Neutrophil (primary cell): ENCODE results near the gene ROBO2.

Source experiments
- H3K27ac ChIP-seq: fragments of 200-600 bp; sonication (generic); 2 replicates; pipeline ENCODE4 v1.5.1; 2016; ENCODE audit warnings: mild to moderate bottlenecking, moderate library complexity
- H3K27me3 ChIP-seq: fragments of 200-600 bp; sonication (generic); 2 replicates; pipeline ENCODE4 v1.6.0; 2016; ENCODE audit warnings: mild to moderate bottlenecking
- H3K36me3 ChIP-seq: fragments of 200-600 bp; sonication (generic); 2 replicates; pipeline ENCODE4 v1.5.1; 2017
- H3K4me1 ChIP-seq, 2 experiments: fragments of 200-600 bp in 1 of 2; sonication (generic) in 1 of 2; 1 replicate in 1 of 2; 2 replicates in 1 of 2; pipeline versions ENCODE4 v1.5.1 to v1.6.1; 2013 to 2016; ENCODE audit warnings: low read depth in 1 of 2, low read length in 1 of 2, mild to moderate bottlenecking in 1 of 2, moderate library complexity in 1 of 2; ENCODE audit not compliant: control insufficient read depth in 1 of 2, insufficient read depth in 1 of 2
- H3K4me3 ChIP-seq, 2 experiments: fragments of 200-600 bp in 1 of 2; sonication (generic) in 1 of 2; 1 replicate in 1 of 2; 2 replicates in 1 of 2; pipeline ENCODE4 v1.5.1; 2013 to 2016; ENCODE audit warnings: low read depth in 1 of 2, low read length in 1 of 2, mild to moderate bottlenecking in 1 of 2, moderate library complexity in 1 of 2
- H3K9me3 ChIP-seq: fragments of 200-600 bp; sonication (generic); 2 replicates; pipeline ENCODE4 v1.5.1; 2016
- CTCF ChIP-seq: fragments of 200-600 bp; sonication (generic); IDR thresholded peaks from 2 replicates; pipeline ENCODE4 v1.5.1; 2016; ENCODE audit warnings: antibody characterized with exemption

The ROBO2 gene

GRCh38 chr3:77232557-77232956 lies 192.7 kb downstream of the ROBO2 start:
- Histone ChIP-seq H3K9me3 (no peaks in the 10 kb centered on the region), H3K36me3 (no peaks in the 10 kb centered on the region), H3K4me1 (no peaks in the 10 kb centered on the region), H3K27me3 (no peaks in the 10 kb centered on the region), H3K27ac (no peak overlapping the region), H3K4me3 (no peak overlapping the region)
- TF ChIP-seq CTCF = no peak

- no peaks in the 10 kb centered on the region for H3K27me3 ChIP-seq
- no peaks in the 10 kb centered on the region for H3K4me1 ChIP-seq
- H3K36me3 ChIP-seq = no peaks in the 10 kb centered on the region
- no peak for TF ChIP-seq CTCF
- no peak overlapping the region for H3K27ac ChIP-seq
- no peak overlapping the region for H3K4me3 ChIP-seq
- H3K9me3 ChIP-seq = no peaks in the 10 kb centered on the region
Measured at GRCh38 chr3:77234004-77234403, 194.1 kb downstream of the ROBO2 start.

GRCh38 chr3:77236118-77236517 lies 196.2 kb downstream of the ROBO2 start:
- H3K36me3 ChIP-seq = no peaks in the 10 kb centered on the region
- H3K27ac ChIP-seq = no peak overlapping the region
- no peaks in the 10 kb centered on the region for H3K27me3 ChIP-seq
- H3K4me3 ChIP-seq = no peak overlapping the region
- H3K9me3 ChIP-seq = no peaks in the 10 kb centered on the region
- H3K4me1 ChIP-seq = no peaks in the 10 kb centered on the region
- TF ChIP-seq CTCF = no peak

- Histone ChIP-seq H3K9me3 (no peaks in the 10 kb centered on the region), H3K27me3 (no peaks in the 10 kb centered on the region), H3K36me3 (no peaks in the 10 kb centered on the region), H3K27ac (no peak overlapping the region), H3K4me1 (no peaks in the 10 kb centered on the region), H3K4me3 (no peak overlapping the region)
- no peak for TF ChIP-seq CTCF
Measured at GRCh38 chr3:77240072-77240650, 200.3 kb downstream of the ROBO2 start.

GRCh38 chr3:77242371-77242770 lies 202.5 kb downstream of the ROBO2 start:
- no peak overlapping the region for H3K4me3 ChIP-seq
- no peak for TF ChIP-seq CTCF
- H3K4me1 ChIP-seq = no peaks in the 10 kb centered on the region
- H3K9me3 ChIP-seq = no peaks in the 10 kb centered on the region
- no peaks in the 10 kb centered on the region for H3K36me3 ChIP-seq
- H3K27me3 ChIP-seq = no peaks in the 10 kb centered on the region
- H3K27ac ChIP-seq = no peak overlapping the region

GRCh38 chr3:77244981-77245380 lies 205.1 kb downstream of the ROBO2 start:
- H3K4me1 ChIP-seq = no peaks in the 10 kb centered on the region
- no peak overlapping the region for H3K4me3 ChIP-seq
- H3K27me3 ChIP-seq = no peaks in the 10 kb centered on the region
- TF ChIP-seq CTCF = no peak
- no peak overlapping the region for H3K27ac ChIP-seq
- no peaks in the 10 kb centered on the region for H3K36me3 ChIP-seq
- H3K9me3 ChIP-seq = no peaks in the 10 kb centered on the region
